Measurements from ENCODE around the gene ATPAF2.

The ATPAF2 gene

DNA sequence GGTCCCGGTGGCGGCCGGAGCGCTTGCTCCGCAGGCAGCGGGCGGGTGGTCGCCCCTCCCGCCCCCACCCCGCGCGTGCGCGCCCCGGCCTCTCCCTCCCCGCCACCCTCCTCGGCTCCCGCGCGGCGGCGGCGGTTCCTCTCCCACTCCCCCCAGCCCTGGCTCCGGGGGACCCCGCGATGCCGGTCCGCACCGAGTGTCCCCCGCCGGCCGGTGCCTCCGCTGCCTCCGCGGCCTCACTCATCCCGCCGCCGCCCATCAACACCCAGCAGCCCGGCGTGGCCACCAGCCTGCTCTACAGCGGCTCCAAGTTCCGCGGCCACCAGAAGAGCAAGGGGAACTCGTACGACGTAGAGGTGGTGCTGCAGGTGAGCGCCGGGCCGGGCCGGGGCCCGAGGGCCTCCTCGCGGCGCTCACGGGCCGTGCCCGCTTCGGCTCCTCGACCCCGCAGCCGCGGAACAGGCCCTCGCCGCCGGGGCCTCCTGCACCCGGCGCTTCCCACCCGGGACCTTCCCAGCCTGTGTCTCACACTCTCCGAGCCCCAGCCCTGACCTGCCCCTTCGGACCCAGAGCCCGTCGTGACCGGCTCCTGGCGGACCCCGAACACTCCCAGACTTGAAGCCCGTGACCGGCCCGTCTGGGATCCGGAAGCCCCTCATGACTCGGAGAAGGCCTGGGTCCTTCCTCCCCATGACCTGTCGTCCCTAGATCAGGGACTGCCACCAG is 730 bp upstream of the ATPAF2 start:
- DNase-seq (ENCODE audit: low read depth) = peak; percentile 41

DNA sequence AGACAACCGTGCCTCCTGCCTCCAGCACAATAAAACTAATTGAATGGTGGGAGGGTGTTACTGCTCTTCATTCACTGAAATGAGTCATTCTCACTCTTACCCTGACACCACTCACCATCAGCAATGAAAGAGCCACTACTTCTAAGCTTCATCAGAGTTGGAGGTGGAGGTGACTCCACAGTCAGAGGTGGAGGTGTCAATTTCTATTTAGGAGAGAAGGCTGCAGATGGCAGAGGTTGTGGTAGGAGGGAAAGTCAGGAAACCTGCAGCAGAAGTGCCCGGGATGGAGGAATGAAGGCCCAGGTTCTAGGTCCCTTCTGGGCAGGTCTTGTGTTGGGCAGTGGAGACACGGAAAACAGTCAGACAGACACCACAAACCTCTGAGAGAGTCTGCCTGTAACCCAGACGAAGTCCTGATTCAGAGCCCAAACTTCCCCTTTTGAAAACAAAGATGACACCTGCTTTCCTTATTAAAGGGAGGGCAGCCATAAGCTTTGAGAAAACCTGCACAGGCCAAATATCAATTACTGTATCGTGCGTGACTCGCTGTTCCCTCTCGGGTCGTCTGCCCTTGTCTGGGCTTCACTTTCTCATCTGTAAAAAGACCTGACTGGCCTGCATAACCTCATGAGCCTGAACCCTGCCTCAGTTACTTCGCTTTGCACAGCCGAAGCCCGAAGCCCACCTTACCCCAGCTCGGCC is 668 bp downstream of the ATPAF2 start:
- peak; percentile 23 for DNase-seq (ENCODE audit: low read depth)

DNA sequence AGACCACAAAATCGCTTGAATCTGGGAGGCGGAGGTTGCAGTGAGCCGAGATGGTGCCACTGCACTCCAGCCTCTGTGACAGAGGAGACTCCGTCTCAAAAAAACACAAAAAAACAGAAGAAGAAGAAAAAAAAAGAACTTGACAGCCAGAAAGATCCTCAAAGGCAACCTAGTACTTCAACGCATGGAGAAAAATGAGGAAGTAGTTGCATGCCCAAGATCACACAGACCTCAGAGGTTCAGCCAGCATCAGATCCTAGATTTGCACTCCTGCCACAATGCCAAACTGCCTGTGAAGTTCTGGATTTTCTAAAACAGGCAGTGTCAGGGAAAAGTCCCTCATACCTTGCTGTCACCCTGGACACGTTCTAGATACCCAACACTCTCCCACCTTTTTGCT is 1.5 kb downstream of the ATPAF2 start:
- DNase-seq (ENCODE audit: low read depth) = no peak

DNA sequence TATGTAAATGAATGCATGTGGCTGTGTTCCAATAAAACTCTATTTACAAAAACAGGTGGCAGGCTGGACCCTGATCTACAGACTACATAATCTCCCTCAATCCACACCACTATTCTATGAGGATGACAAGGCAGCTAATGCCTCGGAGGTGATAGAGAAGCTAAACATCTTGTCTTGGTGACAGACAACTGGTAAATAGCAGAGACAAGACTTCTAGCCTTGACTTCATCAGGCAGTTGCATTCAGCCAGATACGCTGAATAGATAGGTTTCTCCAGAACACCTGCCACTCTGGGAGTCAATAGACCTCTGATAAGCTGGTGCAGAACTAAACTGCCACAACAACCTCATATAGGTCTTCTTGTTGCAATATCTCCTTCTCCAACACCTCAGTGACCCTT is 3.3 kb downstream of the ATPAF2 start:
- no peak for DNase-seq (ENCODE audit: low read depth)

DNA sequence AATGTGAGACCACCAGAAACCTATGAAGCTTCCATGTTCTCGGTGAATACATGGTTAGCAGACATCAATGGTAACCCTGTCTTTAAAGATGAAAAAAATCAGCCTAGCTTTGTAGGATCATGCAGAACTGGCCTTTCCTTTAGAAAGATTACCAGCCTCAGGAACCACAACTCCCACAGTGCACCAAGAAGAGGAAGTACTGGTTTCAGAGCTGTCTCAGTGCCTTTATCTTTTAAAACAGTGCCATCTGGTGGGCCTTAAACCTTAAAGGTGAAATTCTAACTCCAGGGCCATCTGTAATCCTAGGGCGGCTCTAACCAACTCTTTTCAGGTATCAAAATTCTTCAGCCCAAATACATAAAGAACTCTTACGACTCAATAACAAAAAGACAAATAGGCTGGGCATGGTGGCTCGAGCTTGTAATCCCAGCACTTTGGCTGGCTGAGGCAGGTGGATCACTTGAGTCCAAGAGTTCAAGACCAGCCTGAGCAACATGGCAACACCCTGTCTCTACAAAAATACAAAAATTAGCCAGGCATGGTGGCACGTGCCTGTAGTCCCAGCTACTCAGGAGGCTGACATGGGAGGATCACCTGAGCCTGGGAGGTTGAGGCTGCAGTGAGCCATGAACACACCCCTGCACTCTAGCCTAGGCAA is 5.4 kb downstream of the ATPAF2 start:
- peak; percentile 86 for DNase-seq (ENCODE audit: low read depth)

DNA sequence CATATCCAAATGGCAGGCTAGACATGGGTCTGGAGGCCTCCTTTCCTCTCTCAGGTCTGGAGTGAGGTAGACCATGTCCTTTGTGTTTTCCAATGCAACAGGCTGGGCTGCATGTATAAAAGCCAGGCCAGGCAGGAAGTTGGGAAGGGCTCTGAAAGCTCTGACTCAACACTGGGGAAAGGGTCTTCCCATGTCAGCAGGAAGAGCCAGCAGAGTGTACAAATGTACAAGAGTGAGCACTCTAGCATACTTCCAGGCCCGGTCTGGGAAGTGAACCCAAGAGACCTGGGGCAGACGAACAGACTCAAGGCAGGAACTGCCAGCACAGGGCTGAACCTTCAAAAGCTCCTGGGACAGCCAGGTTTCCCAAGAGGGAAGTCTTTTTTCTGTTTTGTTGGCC is 7.0 kb downstream of the ATPAF2 start:
- peak; percentile 50 for DNase-seq (ENCODE audit: low read depth)

DNA sequence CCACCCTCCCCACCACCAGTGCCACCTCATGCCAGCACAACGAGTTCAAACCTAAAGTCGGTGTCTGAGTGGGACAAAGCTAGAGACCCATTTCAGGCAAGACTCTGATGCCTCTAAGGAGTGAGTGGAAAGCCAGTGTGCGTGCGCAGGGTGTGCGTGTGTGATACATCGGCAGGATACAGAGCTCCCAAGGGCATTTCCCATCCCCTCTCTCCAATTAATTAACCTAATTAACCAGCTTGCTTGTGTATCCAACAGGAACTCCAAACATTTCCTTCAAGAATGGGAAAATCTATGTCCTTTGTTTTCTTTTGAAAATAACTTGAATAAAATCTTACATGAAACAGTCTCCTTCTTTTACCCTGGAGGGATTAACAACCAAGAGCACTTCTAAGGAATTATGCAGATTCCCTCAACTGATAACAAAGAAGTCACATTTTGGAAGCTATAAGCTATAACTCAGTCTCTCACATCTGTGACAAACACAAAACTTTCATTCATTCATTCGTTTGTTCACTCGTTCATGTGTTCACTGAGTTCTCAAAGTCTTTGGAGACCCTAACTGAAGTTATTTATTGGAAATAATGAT is 9.9 kb downstream of the ATPAF2 start:
- no peak for DNase-seq (ENCODE audit: low read depth)

DNA sequence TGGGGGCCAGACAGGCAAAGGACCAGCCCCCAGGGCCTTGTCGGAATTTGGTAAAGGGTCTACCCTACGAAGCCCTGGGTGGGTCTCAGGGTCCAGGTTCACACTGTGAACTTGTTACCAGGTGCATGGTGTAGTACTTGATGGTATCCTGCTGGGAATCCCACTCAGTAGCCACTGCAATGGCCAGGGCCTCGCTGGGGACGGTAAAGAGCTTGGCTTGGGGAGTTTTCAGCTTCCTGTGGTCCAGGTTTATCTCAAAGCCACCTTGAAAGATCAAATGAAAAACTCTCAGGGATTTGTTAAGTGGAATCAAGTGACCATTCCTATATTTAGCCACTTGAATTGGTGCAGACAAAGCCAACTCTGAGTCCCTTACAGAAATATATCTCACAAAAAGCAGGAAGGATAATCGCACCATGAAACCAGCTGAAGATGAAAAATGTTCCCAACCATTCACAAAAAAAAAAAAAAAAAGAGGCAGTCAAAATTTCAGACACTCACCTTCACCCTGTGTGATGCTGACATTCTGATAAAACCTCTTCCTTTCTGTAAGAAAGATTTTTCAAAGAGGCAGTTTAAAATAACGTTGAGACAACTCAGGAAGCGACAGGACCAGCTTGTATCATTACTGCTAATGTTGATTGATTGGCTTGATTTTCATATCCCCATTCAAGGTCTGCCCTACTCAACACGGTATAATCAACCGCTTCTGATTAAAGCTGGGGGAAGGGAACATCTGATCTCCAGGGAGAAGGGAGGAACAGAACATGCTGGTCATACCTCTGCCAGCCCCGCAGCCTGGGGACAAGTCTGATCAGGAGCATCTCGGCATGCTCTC is 10.6 kb downstream of the ATPAF2 start:
- no peak for DNase-seq (ENCODE audit: low read depth)

DNA sequence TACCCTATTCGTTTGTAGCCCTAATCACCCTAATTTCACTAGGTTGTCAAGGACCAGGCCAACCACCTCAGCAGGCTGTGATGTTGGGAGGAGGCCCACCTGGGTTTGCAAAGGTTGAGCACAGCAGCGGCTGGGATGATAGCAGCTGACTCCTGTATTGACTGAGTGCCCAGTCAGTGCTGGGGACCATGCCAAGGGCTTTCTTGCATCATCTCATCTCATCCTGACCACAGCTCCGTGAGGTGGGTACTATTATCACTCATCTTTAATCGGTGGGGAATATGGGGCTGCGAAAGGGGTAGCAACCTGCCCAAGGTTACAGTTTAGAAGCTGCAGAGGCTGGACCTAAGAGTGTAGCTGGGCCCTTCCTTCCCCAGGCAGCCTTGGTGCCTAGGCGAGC is 11.7 kb downstream of the ATPAF2 start:
- no peak for DNase-seq (ENCODE audit: low read depth)

DNA sequence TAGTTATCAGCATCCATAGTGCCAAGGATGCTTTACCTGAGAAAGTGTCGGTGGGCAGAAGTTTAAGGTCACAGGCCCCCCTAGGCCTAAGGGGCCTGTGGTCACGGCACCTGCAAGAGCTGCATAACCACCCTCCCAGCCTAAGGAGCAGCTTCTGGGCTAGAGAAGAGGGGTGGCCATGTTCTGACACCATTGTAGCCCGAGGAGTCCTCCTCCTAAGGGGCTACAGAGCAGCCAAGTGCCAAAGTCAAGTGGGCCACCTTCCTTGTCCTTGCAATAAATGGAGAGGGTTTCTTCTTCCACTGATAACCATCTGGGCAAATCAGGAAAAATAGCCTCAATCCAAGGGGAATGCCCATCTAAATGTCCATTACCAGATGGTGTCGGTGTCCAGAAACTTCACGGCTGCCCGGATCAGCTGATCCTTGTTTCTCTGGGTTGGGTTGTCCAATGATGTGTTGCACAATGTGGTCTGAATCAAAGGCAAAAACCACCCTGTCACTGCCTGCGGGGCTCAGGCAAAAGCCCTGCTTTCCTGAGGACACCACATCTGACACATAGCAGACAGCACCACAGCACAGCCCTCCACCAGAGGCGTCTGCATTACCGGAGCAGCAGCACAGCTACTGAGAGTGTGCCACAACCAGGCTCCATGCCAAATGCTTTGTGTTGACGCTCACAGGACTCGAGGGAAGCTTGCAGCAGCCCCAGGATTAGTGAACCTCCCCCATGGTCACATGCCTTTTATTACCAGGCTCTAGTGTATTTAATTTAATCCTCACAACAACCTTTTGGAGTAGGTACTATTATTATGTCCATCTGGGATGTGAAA is 12.8 kb downstream of the ATPAF2 start:
- DNase-seq (ENCODE audit: low read depth) = peak; percentile 91

DNA sequence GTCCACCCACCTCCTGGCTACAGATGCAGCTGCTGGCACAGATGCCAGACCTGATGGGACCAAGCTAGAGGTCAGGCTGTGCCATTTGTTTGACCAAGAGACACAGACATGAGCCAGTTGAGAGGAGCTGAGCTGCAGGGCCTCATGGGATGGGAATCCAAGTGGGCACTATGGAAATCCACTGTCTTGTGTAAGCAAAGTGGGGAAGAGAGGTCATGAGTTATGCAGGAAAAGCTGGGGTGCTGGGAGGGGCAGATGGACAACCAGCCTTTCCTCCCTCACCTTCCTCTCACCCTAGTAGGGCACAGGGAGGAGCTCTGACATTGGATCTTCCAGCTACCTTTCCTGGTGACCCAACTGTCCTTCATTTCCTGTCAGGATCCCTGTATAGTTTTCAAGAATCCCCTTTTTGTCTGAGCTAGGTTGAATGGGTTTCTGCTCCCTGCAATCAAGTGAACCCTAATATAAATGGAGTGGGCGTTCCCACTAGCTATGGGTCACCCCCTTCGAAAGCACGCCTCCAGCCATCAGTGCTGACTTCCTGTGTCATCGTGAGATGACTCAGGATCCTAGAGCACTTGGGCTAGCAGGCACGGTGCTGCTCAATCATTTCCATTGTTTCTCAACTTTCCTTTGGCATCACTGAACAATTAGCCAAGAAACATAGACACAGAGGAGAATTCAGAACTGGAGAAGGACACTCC is 13.6 kb downstream of the ATPAF2 start:
- peak; percentile 73 for DNase-seq (ENCODE audit: low read depth)

DNA sequence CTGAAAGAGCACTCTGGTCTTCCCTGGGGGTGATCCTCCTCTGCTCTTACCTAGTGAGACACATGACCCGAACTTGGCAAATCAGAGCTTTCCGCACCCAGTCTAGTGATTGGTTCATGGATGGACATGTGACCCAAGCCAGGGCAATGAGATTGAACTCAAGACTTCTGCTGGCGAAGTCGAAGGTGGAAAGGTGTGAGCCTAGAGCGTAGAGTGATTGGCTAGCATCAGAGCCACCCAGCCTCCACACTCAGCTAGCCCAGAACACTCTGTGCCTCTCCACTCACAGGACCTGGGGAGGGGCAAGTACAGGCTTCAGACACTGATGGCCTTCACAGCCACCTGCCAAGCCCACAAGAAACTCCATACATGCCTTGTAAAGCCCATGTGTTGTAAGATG is 17.6 kb downstream of the ATPAF2 start:
- DNase-seq (ENCODE audit: low read depth) = no peak

DNA sequence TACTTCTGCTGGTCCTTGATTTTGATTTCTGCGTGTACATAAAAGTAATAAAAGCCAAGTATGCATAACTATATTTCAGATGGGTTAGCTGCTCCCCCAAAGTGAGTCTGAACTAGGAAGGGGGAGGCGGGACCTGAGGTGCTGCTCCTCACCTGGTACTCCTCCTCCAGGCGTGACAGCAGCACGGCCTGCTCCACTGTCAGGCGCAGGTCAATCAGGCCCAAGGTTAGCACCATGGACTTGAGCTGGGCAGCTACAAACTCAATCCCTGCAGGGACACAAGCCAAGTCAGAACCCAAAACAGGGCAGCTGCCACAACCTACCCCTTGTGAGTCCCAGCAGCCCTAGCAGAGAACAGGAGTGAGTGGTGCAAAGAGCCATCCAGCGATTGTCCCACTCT is 18.0 kb downstream of the ATPAF2 start:
- no peak for DNase-seq (ENCODE audit: low read depth)

DNA sequence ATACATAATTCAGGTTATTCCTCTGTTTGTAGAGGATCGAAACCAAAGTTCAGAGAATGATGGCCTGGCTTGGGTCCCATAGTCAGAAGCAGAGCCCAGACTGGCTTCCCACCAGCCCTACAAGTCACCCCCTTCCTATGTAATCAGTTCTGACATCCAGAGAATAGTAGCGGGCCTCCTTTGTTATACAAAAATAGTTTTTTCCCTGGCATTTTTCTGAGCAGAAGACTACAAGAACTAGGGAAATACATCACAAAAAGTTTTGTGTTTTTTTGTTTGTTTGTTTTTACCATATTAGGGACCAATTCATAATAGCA is 19.2 kb downstream of the ATPAF2 start:
- DNase-seq (ENCODE audit: low read depth) = no peak

DNA sequence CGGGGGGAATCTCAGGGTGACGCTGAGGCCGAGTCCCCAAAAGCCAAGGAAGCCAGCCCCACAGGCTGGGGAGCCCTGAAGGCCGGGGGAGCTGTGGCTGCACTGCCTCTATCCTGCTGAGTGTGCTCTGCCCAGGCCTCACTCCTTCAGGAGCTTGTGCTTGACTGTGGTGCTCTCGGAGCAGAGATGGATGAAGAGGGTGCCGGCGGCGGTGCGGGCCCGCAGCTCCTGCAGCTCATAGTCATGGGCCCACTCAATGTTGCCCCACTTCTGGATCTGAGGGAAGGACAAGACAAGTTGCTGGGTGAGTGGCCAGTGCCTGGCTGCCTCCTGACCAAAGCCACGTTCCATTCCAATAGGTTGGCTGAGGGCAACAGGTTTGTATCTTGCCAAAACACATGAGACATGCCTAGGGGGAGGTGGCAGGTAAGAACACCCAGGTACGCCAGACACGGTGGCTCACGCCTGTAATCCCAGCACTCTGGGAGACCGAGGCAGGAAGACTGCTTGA is 20.5 kb downstream of the ATPAF2 start:
- no peak for DNase-seq (ENCODE audit: low read depth)

DNA sequence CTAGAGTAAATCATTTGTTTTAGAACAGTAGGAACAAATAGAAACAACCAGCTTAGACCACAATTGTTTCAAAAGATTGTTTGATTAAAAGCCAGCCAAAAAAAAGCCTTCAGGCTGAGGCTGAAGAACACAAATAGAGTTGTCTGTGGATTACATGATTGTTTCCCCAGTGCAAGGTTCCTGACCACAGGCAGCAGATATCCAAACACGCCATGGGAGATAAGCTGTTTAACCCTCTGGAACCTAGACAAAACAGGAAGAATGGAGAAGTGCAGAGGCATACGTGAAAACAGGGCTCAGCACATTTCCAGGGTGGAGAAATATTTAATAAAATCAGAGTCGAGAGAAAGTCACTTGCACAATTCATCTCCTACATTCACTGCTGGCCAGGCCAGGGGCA is 21.0 kb downstream of the ATPAF2 start:
- DNase-seq (ENCODE audit: low read depth) = no peak

DNA sequence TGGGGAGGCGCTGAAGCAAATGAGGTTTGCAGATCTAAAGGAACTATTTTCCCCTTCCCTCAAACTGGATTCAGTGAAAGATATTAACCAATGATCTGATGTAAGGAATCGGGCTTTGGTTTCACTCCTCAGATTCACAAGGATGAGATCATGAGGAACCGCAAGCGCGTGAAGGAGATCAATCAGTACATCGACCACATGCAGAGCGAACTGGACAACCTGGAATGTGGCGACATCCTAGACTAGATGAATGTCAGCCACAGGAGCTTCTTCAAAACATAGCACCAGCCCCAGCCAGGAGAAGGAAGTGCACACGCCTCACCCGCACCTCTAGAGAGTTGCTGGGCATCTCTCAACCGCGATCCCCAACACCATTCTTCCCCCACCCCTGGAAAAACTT is 22.5 kb downstream of the ATPAF2 start:
- no peak for DNase-seq (ENCODE audit: low read depth)

DNA sequence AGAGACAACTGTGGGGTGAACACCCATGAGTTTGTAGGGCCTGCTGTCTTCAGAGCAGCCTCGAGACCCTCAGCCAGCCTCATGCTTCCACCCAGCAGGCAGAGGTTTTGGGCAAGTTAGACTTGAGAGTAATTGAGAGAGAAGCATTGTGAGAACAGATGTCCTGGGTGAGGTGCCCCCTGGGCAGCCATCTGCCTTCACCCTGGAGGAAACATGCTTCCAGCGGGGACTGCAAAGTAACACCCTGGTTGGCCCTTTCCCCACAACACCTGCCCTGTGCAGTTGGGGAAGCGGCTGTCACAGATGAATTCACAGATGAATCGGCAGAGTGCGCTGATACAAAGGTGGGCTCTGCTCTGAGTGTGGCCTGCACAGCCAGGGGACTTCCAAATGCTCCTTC is 23.4 kb downstream of the ATPAF2 start:
- no peak for DNase-seq (ENCODE audit: low read depth)

DNA sequence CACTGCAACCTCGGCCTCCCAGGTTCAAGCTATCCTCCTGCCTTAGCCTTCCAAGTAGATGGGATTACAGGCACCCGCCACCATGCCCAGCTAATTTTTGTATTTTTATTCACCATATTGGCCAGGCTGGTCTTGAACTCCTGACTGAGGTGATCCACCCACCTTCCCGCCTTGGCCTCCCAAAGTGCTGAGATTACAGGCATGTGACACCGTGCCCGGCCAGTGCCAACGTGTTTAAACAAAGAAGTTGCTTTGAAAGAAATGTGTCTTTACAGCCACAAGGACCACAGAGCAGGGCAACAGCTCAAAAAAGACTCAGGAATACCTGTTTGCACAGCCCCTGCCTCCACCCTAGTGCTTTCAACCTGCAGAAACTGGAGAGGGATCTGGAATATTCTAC is 25.0 kb downstream of the ATPAF2 start:
- no peak for DNase-seq (ENCODE audit: low read depth)

DNA sequence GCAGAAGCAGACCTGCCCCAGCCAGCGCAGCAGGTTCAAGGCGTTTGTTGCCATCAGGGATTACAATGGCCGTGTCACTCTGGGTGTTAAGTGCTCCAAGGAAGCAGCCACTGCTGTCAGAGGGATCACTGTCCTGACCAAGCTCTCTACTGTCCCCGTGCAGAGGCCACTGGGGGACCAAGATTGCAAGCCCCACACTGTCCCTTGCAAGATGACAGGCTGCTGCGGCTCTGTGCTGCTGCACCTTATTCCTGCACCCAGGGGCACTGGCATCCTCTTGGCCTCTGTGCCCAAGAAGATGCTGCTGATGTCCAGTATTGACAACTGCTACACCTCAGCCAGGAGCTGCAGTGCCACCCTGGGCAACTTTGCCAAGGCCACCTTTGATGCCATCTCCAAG is 27.7 kb downstream of the ATPAF2 start:
- DNase-seq (ENCODE audit: low read depth) = no peak
